Midbrain (tissue), 1 donor: ENCODE results near the gene COG7.
"Not testable (repeated sequence)": the region's sequence is repeated elsewhere in the genome, so short reads cannot be mapped to it uniquely, and the experiment has no call there.

Source experiments
- DNase-seq: peaks from one replicate; lab custom pipeline; 2025; lab: John Stamatoyannopoulos, UW

The COG7 gene

GRCh38 chr16:23469814-23470213 lies 16.8 kb upstream of the COG7 start:
- no peak for DNase-seq

- no peak for DNase-seq
These were observed 13.3 kb upstream of the COG7 start for GRCh38 chr16:23466162-23466885.

GRCh38 chr16:23465179-23465578 lies 12.2 kb upstream of the COG7 start:
- DNase-seq = no peak

GRCh38 chr16:23464196-23464595 lies 11.2 kb upstream of the COG7 start:
- peak; percentile 74 for DNase-seq

GRCh38 chr16:23462994-23463393 lies 10.0 kb upstream of the COG7 start:
- DNase-seq = peak; percentile 40

- DNase-seq = no peak
These were observed 506 bp upstream of the COG7 start for GRCh38 chr16:23453338-23454052.

- DNase-seq = no peak
These were observed 793 bp downstream of the COG7 start for GRCh38 chr16:23452221-23452571.

GRCh38 chr16:23448392-23448791 lies 4.6 kb downstream of the COG7 start:
- DNase-seq = no peak

- not testable (repeated sequence) for DNase-seq
These were observed 15.4 kb downstream of the COG7 start for GRCh38 chr16:23437542-23437941.

GRCh38 chr16:23436951-23437350 lies 16.0 kb downstream of the COG7 start:
- no peak for DNase-seq

GRCh38 chr16:23435500-23435899 lies 17.5 kb downstream of the COG7 start:
- peak; percentile 3 for DNase-seq

GRCh38 chr16:23434380-23434779 lies 18.6 kb downstream of the COG7 start:
- DNase-seq = peak; percentile 47

- DNase-seq = no peak
These were observed 19.6 kb downstream of the COG7 start for GRCh38 chr16:23433261-23433920.

GRCh38 chr16:23432176-23433128 lies 20.5 kb downstream of the COG7 start:
- DNase-seq = no peak

- no peak for DNase-seq
These were observed 24.6 kb downstream of the COG7 start for GRCh38 chr16:23428351-23428750.

- DNase-seq = no peak
These were observed 28.6 kb downstream of the COG7 start for GRCh38 chr16:23424292-23424958.

- no peak for DNase-seq
These were observed 29.4 kb downstream of the COG7 start for GRCh38 chr16:23423496-23424049.

- DNase-seq = no peak
These were observed 33.0 kb downstream of the COG7 start for GRCh38 chr16:23420011-23420410.

- DNase-seq = no peak
These were observed 36.2 kb downstream of the COG7 start for GRCh38 chr16:23416816-23417215.

GRCh38 chr16:23414731-23415130 lies 38.3 kb downstream of the COG7 start:
- no peak for DNase-seq

- DNase-seq = no peak
These were observed 42.8 kb downstream of the COG7 start for GRCh38 chr16:23410176-23410575.
